ENCODE results near the gene REXO1.

Gene REXO1

GRCh38 chr19:1776606-1777147 is 71.6 kb downstream of the REXO1 start:
- in situ Hi-C loops (cut with MboI; ENCODE audit: low sequenced_read_pairs) = no loop called here

- in situ Hi-C loops (cut with MboI; ENCODE audit: low sequenced_read_pairs) = no loop called here
These were observed 72.2 kb downstream of the REXO1 start for GRCh38 chr19:1775951-1776605.

GRCh38 chr19:1774989-1775772 is 73.1 kb downstream of the REXO1 start:
- in situ Hi-C loops (cut with MboI; ENCODE audit: low sequenced_read_pairs) = no loop called here

GRCh38 chr19:1773184-1773583 is 75.1 kb downstream of the REXO1 start:
- in situ Hi-C loops (cut with MboI; ENCODE audit: low sequenced_read_pairs) = no loop called here

DNA sequence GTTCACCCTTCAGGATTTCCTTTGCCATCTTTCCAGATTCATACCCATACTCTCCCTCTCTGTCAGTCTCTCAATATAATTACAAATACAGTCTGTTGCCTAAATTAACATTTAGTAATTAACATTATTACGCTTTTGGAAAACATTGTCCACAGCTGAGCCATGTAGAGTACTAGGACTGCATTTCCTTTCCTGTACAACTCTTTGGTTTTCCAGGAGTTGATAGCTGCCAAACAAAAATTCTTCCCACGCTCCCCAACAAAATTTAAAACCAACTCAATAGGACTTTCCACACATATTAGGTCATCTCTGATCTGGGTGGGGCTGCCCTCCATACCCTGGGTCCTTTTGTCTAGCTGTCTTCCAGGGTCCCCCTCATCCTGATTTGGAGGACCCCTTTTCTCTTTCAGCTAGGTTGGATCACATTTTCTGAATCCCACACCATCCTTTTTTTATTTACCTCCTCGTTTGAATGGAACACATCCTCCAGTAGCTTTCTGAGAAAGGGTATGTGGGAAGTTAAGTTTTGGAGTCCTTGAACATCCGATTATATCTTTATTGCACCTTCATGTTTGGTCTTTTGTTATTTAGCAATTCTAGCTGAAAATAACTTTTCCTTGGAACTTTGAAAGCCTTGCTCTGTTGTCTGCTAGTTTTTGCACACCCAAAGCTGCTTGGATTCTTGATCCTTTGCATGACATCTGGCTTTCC is 77.3 kb downstream of the REXO1 start:
- in situ Hi-C loops (cut with MboI; ENCODE audit: low sequenced_read_pairs) = no loop called here

GRCh38 chr19:1769645-1769985 is 78.7 kb downstream of the REXO1 start:
- in situ Hi-C loops (cut with MboI; ENCODE audit: low sequenced_read_pairs) = loop anchor here (5.0 kb wide), 1 partner anchor 87 kb away; no protein-coding TSS in a partner anchor

DNA sequence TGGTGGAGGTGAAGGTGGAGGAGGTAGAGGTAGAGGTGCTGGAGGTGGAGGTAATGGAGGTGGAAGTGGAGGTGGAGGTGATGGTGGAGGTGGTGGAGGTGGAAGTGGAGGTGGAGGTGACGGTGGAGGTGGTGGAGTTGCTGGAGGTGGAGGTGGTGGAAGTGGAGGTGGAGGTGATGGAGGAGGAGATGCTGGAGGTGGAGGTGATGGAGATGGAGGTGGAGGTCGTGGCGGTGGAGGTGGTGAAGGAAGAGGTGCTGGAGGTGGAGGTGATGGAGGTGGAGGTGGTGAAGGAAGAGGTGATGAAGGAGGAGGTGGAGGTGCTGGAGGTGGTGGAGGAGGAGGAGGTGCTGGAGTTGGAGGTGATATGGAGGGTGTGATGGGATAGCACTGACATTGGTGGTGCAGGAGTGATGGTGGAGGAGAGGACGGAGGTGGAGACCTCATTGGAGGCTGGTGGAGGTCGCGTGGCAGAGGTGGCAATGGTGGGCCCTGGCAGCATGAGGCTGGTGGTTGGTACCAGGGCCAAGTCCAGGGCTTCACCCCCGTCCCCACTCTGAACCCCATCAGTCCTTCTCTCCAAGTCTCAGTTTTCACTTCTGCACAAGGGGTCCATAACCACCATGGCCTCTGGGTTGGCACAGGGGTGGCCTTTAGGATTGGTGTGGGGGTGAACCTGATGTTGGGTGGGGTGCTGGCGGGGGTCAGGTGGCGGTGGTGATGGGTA is 79.2 kb downstream of the REXO1 start:
- in situ Hi-C loops (cut with MboI; ENCODE audit: low sequenced_read_pairs) = loop anchor here (5.0 kb wide), 1 partner anchor 87 kb away; no protein-coding TSS in a partner anchor

DNA sequence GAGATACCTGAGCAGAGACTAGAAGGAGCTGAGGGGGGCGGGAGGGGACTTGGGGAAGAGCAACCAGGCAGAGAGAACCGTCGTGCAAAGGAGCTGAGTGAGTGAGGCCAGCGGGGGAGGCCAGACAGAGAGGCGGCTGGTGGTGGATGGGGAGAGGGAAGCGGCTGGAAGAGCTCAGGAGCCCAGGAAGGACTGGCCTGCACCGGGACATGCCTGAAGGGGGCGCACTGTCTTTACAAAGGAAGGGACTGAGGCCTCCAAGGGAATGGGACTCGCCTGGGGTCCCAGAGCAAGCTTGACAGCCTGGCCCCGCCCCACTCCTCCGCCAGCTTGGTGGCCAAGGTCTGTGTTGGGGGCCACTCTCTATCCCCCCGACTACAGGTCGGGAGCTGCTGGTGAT is 80.0 kb downstream of the REXO1 start:
- in situ Hi-C loops (cut with MboI; ENCODE audit: low sequenced_read_pairs) = loop anchor here (5.0 kb wide), 1 partner anchor 86 kb away; no protein-coding TSS in a partner anchor

GRCh38 chr19:1767464-1767933 is 80.8 kb downstream of the REXO1 start:
- in situ Hi-C loops (cut with MboI; ENCODE audit: low sequenced_read_pairs) = loop anchor here (5.0 kb wide), 1 partner anchor 85 kb away; no protein-coding TSS in a partner anchor

GRCh38 chr19:1766800-1767352 is 81.4 kb downstream of the REXO1 start:
- in situ Hi-C loops (cut with MboI; ENCODE audit: low sequenced_read_pairs) = loop anchor here (5.0 kb wide), 1 partner anchor 85 kb away; no protein-coding TSS in a partner anchor

DNA sequence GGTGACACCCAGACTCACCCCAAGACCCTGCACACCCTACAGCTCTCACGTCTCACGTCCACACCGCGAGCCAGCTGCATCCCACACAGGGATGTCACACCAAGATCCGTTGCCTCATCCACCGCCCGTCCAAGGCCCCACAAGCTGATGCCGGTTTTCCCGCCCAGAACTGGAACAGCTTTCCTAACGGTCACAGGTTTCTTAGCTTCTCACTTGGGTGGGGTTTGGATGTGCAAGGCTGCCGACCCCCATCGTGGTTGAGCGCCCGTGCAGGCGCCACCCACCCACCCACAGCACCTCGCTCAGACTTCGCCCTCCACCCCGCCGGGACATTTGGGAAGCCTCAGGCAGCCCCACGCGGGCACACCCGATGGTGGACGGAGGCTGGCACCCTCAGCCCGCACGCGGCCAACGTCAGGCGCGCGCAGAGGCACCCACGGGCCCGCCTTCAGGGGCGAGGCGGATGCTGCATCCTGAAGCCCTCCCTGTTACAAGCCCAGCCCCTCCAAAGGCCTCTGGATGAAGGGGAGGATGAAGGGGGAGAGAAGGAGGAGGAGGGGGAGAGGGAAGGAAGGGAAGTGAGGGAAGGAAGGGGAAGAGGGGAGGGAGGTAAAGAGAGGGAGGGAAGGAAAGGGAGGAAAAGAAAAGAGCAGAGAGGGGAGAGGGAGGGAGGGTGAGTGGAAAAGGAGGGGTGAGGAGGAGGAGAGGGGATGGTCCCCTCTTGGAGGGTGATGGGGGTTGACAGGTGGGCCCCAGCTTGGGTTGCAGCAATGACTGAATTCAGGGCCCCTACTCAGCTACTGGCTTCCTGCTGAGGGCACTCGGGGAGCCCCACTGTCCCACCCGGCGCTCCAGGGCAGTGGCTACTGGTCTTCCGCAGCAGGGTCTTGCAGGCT is 82.1 kb downstream of the REXO1 start:
- in situ Hi-C loops (cut with MboI; ENCODE audit: low sequenced_read_pairs) = loop anchor here (5.0 kb wide), 1 partner anchor 84 kb away; no protein-coding TSS in a partner anchor

All from HL-60/S4 (cell line).